Choroid plexus epithelial cell (primary cell): ENCODE results near the gene ST8SIA4.
A peak's percentile ranks its signal among the peaks of the same experiment; 100 is the strongest.

Experiments
- DNase-seq: peaks from one replicate; pipeline ENCODE4 v3.0.0-alpha.2; 2010; ENCODE audit warnings: low read depth
- H3K4me3 ChIP-seq: 2 replicates; pipeline ENCODE4 v1.5.1; 2011; ENCODE audit warnings: low read depth, mild to moderate bottlenecking, control low read depth, low read length, moderate library complexity
- CTCF ChIP-seq: conservative IDR thresholded peaks from 2 replicates; pipeline ENCODE4 v1.5.1; 2011; ENCODE audit warnings: low read depth, mild to moderate bottlenecking, control low read depth, inconsistent platforms, low read length, moderate library complexity

ST8SIA4 gene

GRCh38 chr5:100777680-100778300, 125.3 kb downstream of the ST8SIA4 start:
- H3K4me3 ChIP-seq, result peak overlapping the region; percentile 25
- DNase-seq, result peak; percentile 92
- TF ChIP-seq CTCF, result no peak

GRCh38 chr5:100775533-100775855, 127.6 kb downstream of the ST8SIA4 start:
- no peak overlapping the region for H3K4me3 ChIP-seq
- no peak for DNase-seq
- no peak for TF ChIP-seq CTCF

- no peak for TF ChIP-seq CTCF
- DNase-seq, result no peak
- no peak overlapping the region for H3K4me3 ChIP-seq
Observed at GRCh38 chr5:100772548-100772947, 130.5 kb downstream of the ST8SIA4 start.

- H3K4me3 ChIP-seq, result no peak overlapping the region
- no peak for TF ChIP-seq CTCF
- no peak for DNase-seq
Observed at GRCh38 chr5:100772006-100772405, 131.1 kb downstream of the ST8SIA4 start.

- DNase-seq, result no peak
- TF ChIP-seq CTCF, result no peak
- H3K4me3 ChIP-seq, result no peak overlapping the region
Observed at GRCh38 chr5:100771181-100771580, 131.9 kb downstream of the ST8SIA4 start.

- H3K4me3 ChIP-seq, result no peak overlapping the region
- no peak for DNase-seq
- no peak for TF ChIP-seq CTCF
Observed at GRCh38 chr5:100768221-100768620, 134.9 kb downstream of the ST8SIA4 start.

- DNase-seq, result no peak
Observed at GRCh38 chr5:100762995-100763394, 140.1 kb downstream of the ST8SIA4 start.

More at GRCh38 chr5:100762995-100763394, 140.1 kb downstream of the ST8SIA4 start:
- TF ChIP-seq CTCF, result no peak
- no peak overlapping the region for H3K4me3 ChIP-seq
